HG03469 (cell line): ENCODE data around the gene SETD3.

Experiments
- ATAC-seq: cut with Tn5 transposase; IDR thresholded peaks from one replicate; pipeline ENCODE4 v1.9.1; 2021; ENCODE audit warnings: mild to moderate bottlenecking, moderate library complexity, moderate number of reproducible peaks; ENCODE audit not compliant: unreplicated experiment

Gene SETD3

GRCh38 chr14:99516871-99517642, 36.4 kb upstream of the SETD3 start:
- no peak for ATAC-seq

- ATAC-seq, result no peak
Observed at GRCh38 chr14:99516156-99516870, 35.7 kb upstream of the SETD3 start.

- no peak for ATAC-seq
Observed at GRCh38 chr14:99515301-99516155, 34.9 kb upstream of the SETD3 start.

- no peak for ATAC-seq
Observed at GRCh38 chr14:99514552-99515300, 34.1 kb upstream of the SETD3 start.

- ATAC-seq, result no peak
Observed at GRCh38 chr14:99513946-99514551, 33.4 kb upstream of the SETD3 start.

- no peak for ATAC-seq
Observed at GRCh38 chr14:99513183-99513694, 32.6 kb upstream of the SETD3 start.

GRCh38 chr14:99512571-99513182, 32.0 kb upstream of the SETD3 start:
- ATAC-seq, result no peak

- no peak for ATAC-seq
Observed at GRCh38 chr14:99512110-99512449, 31.4 kb upstream of the SETD3 start.

- ATAC-seq, result no peak
Observed at GRCh38 chr14:99511421-99512109, 30.9 kb upstream of the SETD3 start.

GRCh38 chr14:99510556-99511139, 30.0 kb upstream of the SETD3 start:
- ATAC-seq, result no peak

GRCh38 chr14:99509871-99510555, 29.4 kb upstream of the SETD3 start:
- ATAC-seq, result no peak

GRCh38 chr14:99508896-99509629, 28.4 kb upstream of the SETD3 start:
- no peak for ATAC-seq

GRCh38 chr14:99507860-99508640, 27.4 kb upstream of the SETD3 start:
- no peak for ATAC-seq

- no peak for ATAC-seq
Observed at GRCh38 chr14:99506276-99506675, 25.6 kb upstream of the SETD3 start.

- ATAC-seq, result no peak
Observed at GRCh38 chr14:99505089-99505488, 24.4 kb upstream of the SETD3 start.

- no peak for ATAC-seq
Observed at GRCh38 chr14:99503848-99504453, 23.3 kb upstream of the SETD3 start.
